ENCODE measurements around the gene HMGB4.

GRCh38 chr1:33908324-33908956 is 44.6 kb downstream of the HMGB4 start:
- TF ChIP-seq, protein P1, sequence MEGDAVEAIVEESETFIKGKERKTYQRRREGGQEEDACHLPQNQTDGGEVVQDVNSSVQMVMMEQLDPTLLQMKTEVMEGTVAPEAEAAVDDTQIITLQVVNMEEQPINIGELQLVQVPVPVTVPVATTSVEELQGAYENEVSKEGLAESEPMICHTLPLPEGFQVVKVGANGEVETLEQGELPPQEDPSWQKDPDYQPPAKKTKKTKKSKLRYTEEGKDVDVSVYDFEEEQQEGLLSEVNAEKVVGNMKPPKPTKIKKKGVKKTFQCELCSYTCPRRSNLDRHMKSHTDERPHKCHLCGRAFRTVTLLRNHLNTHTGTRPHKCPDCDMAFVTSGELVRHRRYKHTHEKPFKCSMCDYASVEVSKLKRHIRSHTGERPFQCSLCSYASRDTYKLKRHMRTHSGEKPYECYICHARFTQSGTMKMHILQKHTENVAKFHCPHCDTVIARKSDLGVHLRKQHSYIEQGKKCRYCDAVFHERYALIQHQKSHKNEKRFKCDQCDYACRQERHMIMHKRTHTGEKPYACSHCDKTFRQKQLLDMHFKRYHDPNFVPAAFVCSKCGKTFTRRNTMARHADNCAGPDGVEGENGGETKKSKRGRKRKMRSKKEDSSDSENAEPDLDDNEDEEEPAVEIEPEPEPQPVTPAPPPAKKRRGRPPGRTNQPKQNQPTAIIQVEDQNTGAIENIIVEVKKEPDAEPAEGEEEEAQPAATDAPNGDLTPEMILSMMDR (IDR thresholded peaks at IDR 0.05; ENCODE audit: insufficient read depth, low read length): no peak
- TF ChIP-seq, protein P2, sequence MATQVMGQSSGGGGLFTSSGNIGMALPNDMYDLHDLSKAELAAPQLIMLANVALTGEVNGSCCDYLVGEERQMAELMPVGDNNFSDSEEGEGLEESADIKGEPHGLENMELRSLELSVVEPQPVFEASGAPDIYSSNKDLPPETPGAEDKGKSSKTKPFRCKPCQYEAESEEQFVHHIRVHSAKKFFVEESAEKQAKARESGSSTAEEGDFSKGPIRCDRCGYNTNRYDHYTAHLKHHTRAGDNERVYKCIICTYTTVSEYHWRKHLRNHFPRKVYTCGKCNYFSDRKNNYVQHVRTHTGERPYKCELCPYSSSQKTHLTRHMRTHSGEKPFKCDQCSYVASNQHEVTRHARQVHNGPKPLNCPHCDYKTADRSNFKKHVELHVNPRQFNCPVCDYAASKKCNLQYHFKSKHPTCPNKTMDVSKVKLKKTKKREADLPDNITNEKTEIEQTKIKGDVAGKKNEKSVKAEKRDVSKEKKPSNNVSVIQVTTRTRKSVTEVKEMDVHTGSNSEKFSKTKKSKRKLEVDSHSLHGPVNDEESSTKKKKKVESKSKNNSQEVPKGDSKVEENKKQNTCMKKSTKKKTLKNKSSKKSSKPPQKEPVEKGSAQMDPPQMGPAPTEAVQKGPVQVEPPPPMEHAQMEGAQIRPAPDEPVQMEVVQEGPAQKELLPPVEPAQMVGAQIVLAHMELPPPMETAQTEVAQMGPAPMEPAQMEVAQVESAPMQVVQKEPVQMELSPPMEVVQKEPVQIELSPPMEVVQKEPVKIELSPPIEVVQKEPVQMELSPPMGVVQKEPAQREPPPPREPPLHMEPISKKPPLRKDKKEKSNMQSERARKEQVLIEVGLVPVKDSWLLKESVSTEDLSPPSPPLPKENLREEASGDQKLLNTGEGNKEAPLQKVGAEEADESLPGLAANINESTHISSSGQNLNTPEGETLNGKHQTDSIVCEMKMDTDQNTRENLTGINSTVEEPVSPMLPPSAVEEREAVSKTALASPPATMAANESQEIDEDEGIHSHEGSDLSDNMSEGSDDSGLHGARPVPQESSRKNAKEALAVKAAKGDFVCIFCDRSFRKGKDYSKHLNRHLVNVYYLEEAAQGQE (IDR thresholded peaks at IDR 0.05; ENCODE audit: insufficient replicate concordance, low read depth): no peak
